Breast epithelium (tissue), 3 donors: ENCODE measurements around the gene ABCC4.

Experiments used
- POLR2AphosphoS5 ChIP-seq, 3 donors: sonication (generic); formaldehyde crosslinking; IDR thresholded peaks; one replicate each; pipeline ENCODE4 v1.6.1; 2017; ENCODE audit warnings: antibody characterized with exemption in 3 of 3
- TF ChIP-seq, protein P1 (sequence below), 3 donors: fragments of 450-650 bp; IDR thresholded peaks; one replicate each; pipeline ENCODE4 v1.5.1; 2016 to 2017; ENCODE audit warnings: antibody characterized with exemption in 3 of 3, mild to moderate bottlenecking in 3 of 3, moderate library complexity in 3 of 3

DNA sequence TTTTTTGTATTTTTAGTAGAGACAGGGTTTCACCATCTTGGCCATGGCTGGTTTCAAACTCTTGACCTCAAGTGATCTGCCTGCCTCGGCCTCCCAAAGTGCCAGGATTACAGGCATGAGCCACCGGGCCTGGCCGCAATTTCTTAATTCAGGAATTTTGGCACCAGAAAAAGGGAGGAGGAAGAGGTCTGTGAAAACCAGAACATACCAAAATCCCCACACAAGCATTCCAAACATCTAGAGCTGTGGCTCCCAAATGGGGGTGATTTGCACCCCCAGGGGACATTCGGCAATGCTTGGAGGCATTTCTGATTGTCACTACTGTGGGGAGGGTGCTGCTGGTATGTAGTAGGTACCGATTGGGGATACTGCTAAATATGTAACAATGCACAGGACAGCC lies 40.2 kb upstream of the ABCC4 start:
- TF ChIP-seq, protein P1, sequence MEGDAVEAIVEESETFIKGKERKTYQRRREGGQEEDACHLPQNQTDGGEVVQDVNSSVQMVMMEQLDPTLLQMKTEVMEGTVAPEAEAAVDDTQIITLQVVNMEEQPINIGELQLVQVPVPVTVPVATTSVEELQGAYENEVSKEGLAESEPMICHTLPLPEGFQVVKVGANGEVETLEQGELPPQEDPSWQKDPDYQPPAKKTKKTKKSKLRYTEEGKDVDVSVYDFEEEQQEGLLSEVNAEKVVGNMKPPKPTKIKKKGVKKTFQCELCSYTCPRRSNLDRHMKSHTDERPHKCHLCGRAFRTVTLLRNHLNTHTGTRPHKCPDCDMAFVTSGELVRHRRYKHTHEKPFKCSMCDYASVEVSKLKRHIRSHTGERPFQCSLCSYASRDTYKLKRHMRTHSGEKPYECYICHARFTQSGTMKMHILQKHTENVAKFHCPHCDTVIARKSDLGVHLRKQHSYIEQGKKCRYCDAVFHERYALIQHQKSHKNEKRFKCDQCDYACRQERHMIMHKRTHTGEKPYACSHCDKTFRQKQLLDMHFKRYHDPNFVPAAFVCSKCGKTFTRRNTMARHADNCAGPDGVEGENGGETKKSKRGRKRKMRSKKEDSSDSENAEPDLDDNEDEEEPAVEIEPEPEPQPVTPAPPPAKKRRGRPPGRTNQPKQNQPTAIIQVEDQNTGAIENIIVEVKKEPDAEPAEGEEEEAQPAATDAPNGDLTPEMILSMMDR (IDR thresholded peaks at IDR 0.05), result no peak
- TF ChIP-seq POLR2AphosphoS5 (IDR thresholded peaks at IDR 0.05), result no peak
